Mesothelial cell of epicardium (in vitro differentiated cells): ENCODE results near the gene RYR3. TPM values are rescaled to one million over a fixed set of nuclear protein-coding genes. Genes with fewer than 3 reads are reported as not detected.

Source experiments
- DNase-seq, 2 experiments: peaks; one replicate each; pipeline ENCODE4 v3.0.0; 2021; ENCODE audit warnings: low spot score in 2 of 2; ENCODE audit not compliant: unreplicated experiment in 2 of 2
- H3K27ac Mint-ChIP-seq: 2 replicates; pipeline ENCODE4 v1.8.0; 2021; ENCODE audit warnings: mixed read lengths
- H3K27me3 Mint-ChIP-seq: 2 replicates; pipeline ENCODE4 v1.8.0; 2021; ENCODE audit warnings: low read depth, mixed read lengths
- H3K36me3 Mint-ChIP-seq: 2 replicates; pipeline ENCODE4 v1.8.0; 2021; ENCODE audit warnings: mixed read lengths
- H3K4me1 Mint-ChIP-seq: 2 replicates; pipeline ENCODE4 v1.8.0; 2021; ENCODE audit warnings: mixed read lengths
- H3K4me3 Mint-ChIP-seq: 2 replicates; pipeline ENCODE4 v1.8.0; 2021; ENCODE audit warnings: mild to moderate bottlenecking, moderate library complexity, mixed read lengths
- H3K9me3 Mint-ChIP-seq: 2 replicates; pipeline ENCODE4 v1.8.0; 2021; ENCODE audit warnings: mixed read lengths
- total RNA-seq: library from RNA; stranded (reverse); gene quantifications from 3 replicates; pipeline ENCODE4 v1.2.1, GENCODE V29; 2021
- TF ChIP-seq, protein P1 (sequence below): fragments of 200-600 bp; sonication (generic); IDR thresholded peaks from one replicate; pipeline ENCODE4 v1.5.0; 2021; ENCODE audit warnings: antibody characterized with exemption; ENCODE audit not compliant: unreplicated experiment

Gene RYR3
- total RNA-seq, 1 donor from 2014 or later = 3.8 TPM

DNA sequence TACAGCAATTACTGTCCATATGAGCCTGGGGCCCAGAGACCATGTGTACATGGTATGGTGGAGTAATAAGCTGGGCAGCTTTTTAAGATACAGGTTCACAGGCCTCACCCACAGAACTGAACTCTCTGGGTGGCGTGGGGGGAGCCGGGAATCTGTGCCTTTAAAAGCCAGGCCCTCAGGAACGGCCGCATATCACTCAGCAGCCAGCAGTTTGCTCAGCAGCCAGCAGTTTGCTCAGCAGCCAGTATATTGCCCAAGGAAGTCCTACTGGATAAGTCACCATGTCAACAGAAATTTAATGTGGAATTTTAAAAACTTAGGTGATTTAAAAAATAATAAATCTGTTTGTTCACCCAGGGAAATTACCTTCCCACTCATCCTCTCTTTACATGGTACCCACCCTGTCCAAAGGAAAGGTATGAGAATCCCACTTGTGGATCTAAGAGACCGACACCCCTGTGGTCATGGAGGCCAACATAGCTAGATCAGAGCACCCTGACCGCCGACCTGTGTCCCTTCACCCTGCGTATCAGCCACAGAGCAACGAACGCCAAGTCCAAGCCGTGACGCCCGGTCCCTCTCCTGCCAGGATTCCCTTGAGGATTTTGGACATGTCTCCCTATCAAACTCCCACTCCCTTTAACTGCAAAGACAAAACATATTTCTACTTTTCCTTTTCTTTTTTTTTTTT is 561.8 kb downstream of the RYR3 start:
- Mint-ChIP-seq H3K4me1 (peaks cover 15% of the 10 kb centered on the region), H3K4me3 (no peak overlapping the region), H3K27ac (no peak overlapping the region), H3K9me3 (no peaks in the 10 kb centered on the region), H3K27me3 (no peaks in the 10 kb centered on the region), H3K36me3 (no peaks in the 10 kb centered on the region)
- no peak for DNase-seq
- TF ChIP-seq, protein P1, sequence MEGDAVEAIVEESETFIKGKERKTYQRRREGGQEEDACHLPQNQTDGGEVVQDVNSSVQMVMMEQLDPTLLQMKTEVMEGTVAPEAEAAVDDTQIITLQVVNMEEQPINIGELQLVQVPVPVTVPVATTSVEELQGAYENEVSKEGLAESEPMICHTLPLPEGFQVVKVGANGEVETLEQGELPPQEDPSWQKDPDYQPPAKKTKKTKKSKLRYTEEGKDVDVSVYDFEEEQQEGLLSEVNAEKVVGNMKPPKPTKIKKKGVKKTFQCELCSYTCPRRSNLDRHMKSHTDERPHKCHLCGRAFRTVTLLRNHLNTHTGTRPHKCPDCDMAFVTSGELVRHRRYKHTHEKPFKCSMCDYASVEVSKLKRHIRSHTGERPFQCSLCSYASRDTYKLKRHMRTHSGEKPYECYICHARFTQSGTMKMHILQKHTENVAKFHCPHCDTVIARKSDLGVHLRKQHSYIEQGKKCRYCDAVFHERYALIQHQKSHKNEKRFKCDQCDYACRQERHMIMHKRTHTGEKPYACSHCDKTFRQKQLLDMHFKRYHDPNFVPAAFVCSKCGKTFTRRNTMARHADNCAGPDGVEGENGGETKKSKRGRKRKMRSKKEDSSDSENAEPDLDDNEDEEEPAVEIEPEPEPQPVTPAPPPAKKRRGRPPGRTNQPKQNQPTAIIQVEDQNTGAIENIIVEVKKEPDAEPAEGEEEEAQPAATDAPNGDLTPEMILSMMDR = no peak

DNA sequence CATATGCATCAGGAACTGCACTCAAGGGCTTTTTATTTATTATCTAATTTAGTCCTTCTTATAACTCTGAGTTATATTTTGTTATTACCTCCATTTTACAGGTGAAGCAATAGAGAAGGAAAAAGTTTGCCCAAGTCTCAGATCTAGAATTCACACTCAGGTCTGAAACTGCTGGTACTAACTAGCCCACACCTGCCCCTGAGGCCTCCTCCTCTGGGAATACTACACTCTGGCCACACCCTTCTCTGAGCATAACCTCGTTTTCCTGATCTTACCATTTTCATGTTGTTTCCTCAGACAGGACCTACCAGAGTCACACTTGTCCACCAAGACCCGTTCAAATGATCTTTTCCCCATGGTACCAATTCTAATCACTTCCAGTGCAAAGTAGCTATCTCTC is 563.4 kb downstream of the RYR3 start:
- DNase-seq = no peak
- TF ChIP-seq, protein P1 = no peak
- no peaks in the 10 kb centered on the region for H3K27me3 Mint-ChIP-seq
- H3K27ac Mint-ChIP-seq = no peak overlapping the region
- no peaks in the 10 kb centered on the region for H3K36me3 Mint-ChIP-seq
- peaks cover 7% of the 10 kb centered on the region for H3K4me1 Mint-ChIP-seq
- no peak overlapping the region for H3K4me3 Mint-ChIP-seq
- no peaks in the 10 kb centered on the region for H3K9me3 Mint-ChIP-seq

DNA sequence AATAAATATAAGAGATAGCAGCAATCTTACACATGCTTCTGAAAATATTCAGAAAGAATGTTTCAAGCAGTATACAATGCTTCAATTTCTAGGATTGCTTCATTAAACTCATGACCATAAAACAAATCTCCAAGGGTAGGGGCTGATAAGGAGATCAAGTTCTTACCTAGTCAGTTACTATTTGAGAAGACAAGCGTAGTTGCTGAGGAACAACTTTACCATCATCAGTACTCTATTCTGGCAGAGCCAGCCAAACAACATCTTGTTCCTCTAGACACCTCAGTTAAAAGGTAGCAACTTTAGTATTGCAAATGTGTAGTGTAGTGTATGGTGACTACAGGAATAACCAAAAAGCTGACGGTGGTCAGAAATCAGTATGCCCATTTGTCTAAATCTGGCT is 572.2 kb downstream of the RYR3 start:
- H3K4me1 Mint-ChIP-seq = no peaks in the 10 kb centered on the region
- DNase-seq = no peak
- TF ChIP-seq, protein P1 = no peak
- H3K27me3 Mint-ChIP-seq = no peaks in the 10 kb centered on the region
- no peaks in the 10 kb centered on the region for H3K36me3 Mint-ChIP-seq
- no peaks in the 10 kb centered on the region for H3K9me3 Mint-ChIP-seq
- no peak overlapping the region for H3K27ac Mint-ChIP-seq
- no peak overlapping the region for H3K4me3 Mint-ChIP-seq

DNA sequence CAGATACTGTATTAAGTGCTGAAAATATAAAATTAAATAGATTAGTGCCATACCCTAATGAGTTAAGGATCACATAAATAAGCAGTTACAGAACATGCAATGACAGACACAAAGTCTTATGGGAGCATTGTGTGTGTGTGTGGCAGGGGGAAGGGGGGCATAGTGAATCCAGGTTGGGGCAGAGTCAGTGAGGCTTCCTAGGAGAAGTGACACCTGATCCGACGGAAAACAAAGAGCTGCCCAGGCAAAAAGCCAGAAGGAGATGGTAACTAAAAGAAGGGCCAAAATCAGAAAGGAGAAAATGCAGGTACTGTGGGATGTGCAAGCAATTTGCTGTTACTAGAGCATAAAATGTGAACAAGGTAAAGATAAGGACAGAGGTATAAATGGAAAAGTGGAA is 577.4 kb downstream of the RYR3 start:
- no peaks in the 10 kb centered on the region for H3K4me1 Mint-ChIP-seq

DNA sequence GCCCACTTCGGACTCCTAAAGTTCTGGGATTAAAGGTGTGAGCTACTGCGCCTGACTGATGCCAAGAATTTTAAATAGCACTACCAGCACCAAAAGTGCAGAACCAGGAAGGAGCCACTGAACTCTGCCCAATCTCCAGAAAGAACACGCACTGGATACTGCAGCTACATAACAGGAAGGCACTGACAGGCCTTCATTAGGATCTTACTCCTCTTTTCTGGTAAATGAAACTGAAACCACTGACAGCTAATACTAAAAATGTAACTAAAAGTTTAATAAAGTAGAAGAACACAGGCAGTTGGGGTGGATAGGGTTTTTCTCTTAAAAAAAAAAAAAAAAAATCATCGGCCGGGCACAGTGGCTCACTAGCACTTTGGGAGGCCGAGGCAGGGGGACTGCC is 583.4 kb downstream of the RYR3 start:
- H3K4me1 Mint-ChIP-seq = no peaks in the 10 kb centered on the region
- DNase-seq = no peak
- no peak overlapping the region for H3K27ac Mint-ChIP-seq
- no peaks in the 10 kb centered on the region for H3K9me3 Mint-ChIP-seq
- no peak overlapping the region for H3K4me3 Mint-ChIP-seq
- TF ChIP-seq, protein P1 = no peak
- H3K27me3 Mint-ChIP-seq = no peaks in the 10 kb centered on the region
- no peaks in the 10 kb centered on the region for H3K36me3 Mint-ChIP-seq

More for the DNA sequence above, 577.4 kb downstream of the RYR3 start:
- no peaks in the 10 kb centered on the region for H3K27me3 Mint-ChIP-seq
- no peaks in the 10 kb centered on the region for H3K9me3 Mint-ChIP-seq
- no peak overlapping the region for H3K27ac Mint-ChIP-seq
- H3K36me3 Mint-ChIP-seq = no peaks in the 10 kb centered on the region
- no peak for DNase-seq
- H3K4me3 Mint-ChIP-seq = no peak overlapping the region
- TF ChIP-seq, protein P1 = no peak
